ENCODE results near the gene TNFSF8. TPM values are rescaled to one million over a fixed set of nuclear protein-coding genes. Genes with fewer than 3 reads are reported as not detected.

TNFSF8 gene
- polyA plus RNA-seq, 1 experiment, result not detected

DNA sequence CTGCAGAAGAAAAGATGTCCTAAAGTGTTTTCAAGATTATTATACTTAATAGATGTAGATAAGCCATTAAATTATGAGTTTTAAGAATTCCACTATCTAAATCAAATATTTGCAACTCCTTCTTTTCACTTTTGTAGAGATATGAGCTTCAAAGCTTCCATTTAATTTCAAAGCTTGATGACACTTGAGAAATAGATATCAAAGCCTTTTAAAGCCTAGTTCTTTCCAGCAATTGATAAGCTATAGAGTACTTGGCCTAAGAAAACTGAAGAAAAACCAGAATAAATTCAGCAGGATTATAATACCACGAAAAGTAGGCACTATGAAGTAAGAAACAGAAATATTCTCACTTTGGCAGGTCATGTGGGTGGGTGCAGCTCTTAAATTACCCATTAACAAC lies 1.7 kb downstream of the TNFSF8 start:
- DNase-seq (ENCODE audit: low read depth), result no peak
- H3K4me3 ChIP-seq (ENCODE audit: low read depth, low read length), result no peak overlapping the region
- TF ChIP-seq, protein P1, sequence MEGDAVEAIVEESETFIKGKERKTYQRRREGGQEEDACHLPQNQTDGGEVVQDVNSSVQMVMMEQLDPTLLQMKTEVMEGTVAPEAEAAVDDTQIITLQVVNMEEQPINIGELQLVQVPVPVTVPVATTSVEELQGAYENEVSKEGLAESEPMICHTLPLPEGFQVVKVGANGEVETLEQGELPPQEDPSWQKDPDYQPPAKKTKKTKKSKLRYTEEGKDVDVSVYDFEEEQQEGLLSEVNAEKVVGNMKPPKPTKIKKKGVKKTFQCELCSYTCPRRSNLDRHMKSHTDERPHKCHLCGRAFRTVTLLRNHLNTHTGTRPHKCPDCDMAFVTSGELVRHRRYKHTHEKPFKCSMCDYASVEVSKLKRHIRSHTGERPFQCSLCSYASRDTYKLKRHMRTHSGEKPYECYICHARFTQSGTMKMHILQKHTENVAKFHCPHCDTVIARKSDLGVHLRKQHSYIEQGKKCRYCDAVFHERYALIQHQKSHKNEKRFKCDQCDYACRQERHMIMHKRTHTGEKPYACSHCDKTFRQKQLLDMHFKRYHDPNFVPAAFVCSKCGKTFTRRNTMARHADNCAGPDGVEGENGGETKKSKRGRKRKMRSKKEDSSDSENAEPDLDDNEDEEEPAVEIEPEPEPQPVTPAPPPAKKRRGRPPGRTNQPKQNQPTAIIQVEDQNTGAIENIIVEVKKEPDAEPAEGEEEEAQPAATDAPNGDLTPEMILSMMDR (IDR thresholded peaks at IDR 0.05; ENCODE audit: insufficient read depth, low read depth, low read length), result no peak
- peaks cover 31% of the 10 kb centered on the region for H3K27me3 ChIP-seq (ENCODE audit: control insufficient read depth, insufficient read depth, low read length)
- H3K36me3 ChIP-seq (ENCODE audit: control insufficient read depth, insufficient read depth, low read length), result no peaks in the 10 kb centered on the region
- ChIA-PET CTCF (interaction anchor here (1.1 kb wide), 1 partner anchor 8 kb away, joined by 3 read pairs; no protein-coding TSS in a partner anchor), POLR2A (no interaction called here)

DNA sequence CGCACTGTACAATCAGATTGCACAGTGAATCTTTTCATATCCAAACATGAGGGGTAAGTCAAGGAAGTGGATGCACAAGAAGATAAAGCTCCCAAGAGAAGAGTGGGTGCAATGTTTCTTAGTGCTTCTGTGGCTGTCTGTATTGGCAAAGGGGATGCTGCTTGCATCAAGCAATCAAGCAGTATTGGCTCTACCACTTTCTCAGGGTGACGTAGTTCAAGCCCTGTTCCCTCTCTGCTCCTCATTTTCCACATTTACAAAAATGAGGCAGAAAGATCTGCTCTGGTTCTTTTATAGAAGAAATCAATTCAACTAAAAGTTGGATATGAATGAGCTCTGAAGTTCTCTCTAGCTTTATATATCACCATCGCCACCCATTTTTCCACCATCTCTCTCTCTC lies 2.3 kb downstream of the TNFSF8 start:
- POLR2A ChIA-PET, result no interaction called here
- TF ChIP-seq, protein P1 (IDR thresholded peaks at IDR 0.05; ENCODE audit: insufficient read depth, low read depth, low read length), result no peak
- Histone ChIP-seq H3K36me3 (ENCODE audit: control insufficient read depth, insufficient read depth, low read length) (no peaks in the 10 kb centered on the region), H3K4me3 (ENCODE audit: low read depth, low read length) (no peak overlapping the region), H3K27me3 (ENCODE audit: control insufficient read depth, insufficient read depth, low read length) (peaks cover 31% of the 10 kb centered on the region)
- CTCF ChIA-PET, result interaction anchor here (0.6 to 1.2 kb wide), 2 partner anchors 9 to 466 kb away, joined by 3 read pairs; no protein-coding TSS in a partner anchor
- DNase-seq (ENCODE audit: low read depth), result no peak

- ChIA-PET POLR2A (no interaction called here), CTCF (no interaction called here)
- DNase-seq (ENCODE audit: low read depth), result no peak
- H3K36me3 ChIP-seq (ENCODE audit: control insufficient read depth, insufficient read depth, low read length), result no peaks in the 10 kb centered on the region
- no peak overlapping the region for H3K4me3 ChIP-seq (ENCODE audit: low read depth, low read length)
- H3K27me3 ChIP-seq (ENCODE audit: control insufficient read depth, insufficient read depth, low read length), result peaks cover 34% of the 10 kb centered on the region
- TF ChIP-seq, protein P1 (IDR thresholded peaks at IDR 0.05; ENCODE audit: insufficient read depth, low read depth, low read length), result no peak
Observed at GRCh38 chr9:114925672-114926071, 4.7 kb downstream of the TNFSF8 start.

GRCh38 chr9:114925039-114925438 lies 5.4 kb downstream of the TNFSF8 start:
- Histone ChIP-seq H3K27me3 (ENCODE audit: control insufficient read depth, insufficient read depth, low read length) (peaks cover 30% of the 10 kb centered on the region), H3K4me3 (ENCODE audit: low read depth, low read length) (no peak overlapping the region), H3K36me3 (ENCODE audit: control insufficient read depth, insufficient read depth, low read length) (no peaks in the 10 kb centered on the region)
- POLR2A ChIA-PET, result no interaction called here
- TF ChIP-seq, protein P1 (IDR thresholded peaks at IDR 0.05; ENCODE audit: insufficient read depth, low read depth, low read length), result no peak
- DNase-seq (ENCODE audit: low read depth), result no peak
- CTCF ChIA-PET, result interaction anchor here (2.1 kb wide), 1 partner anchor 11 kb away, joined by 9 read pairs; no protein-coding TSS in a partner anchor

DNA sequence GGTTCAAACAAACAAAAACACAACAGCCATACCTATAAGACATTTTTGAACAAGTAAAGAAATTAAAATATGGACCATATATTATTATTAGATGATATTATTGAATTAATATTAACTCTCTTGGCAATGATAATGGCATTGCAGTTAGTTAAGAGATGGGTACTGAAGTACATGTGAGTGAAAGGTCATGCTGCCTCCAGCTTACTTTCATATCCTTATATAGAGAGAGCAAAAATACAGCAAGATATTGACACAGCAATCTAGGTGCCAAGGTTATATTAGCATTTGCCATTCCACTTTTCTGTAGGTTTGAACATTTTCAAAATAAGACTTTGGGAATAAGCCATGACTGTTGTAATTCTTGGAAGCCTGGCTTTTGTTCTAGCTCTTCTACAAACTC lies 6.1 kb downstream of the TNFSF8 start:
- Histone ChIP-seq H3K4me3 (ENCODE audit: low read depth, low read length) (no peak overlapping the region), H3K36me3 (ENCODE audit: control insufficient read depth, insufficient read depth, low read length) (no peaks in the 10 kb centered on the region), H3K27me3 (ENCODE audit: control insufficient read depth, insufficient read depth, low read length) (peaks cover 25% of the 10 kb centered on the region)
- ChIA-PET POLR2A (no interaction called here), CTCF (interaction anchor here (1.0 to 2.1 kb wide), 2 partner anchors 10 to 12 kb away, joined by 3 to 9 read pairs; no protein-coding TSS in a partner anchor)
- TF ChIP-seq, protein P1 (IDR thresholded peaks at IDR 0.05; ENCODE audit: insufficient read depth, low read depth, low read length), result no peak
- DNase-seq (ENCODE audit: low read depth), result no peak

Data from BJ (cell line).